ENCODE measurements around the gene HMMR. TPM values are rescaled to one million over a fixed set of nuclear protein-coding genes. Genes with fewer than 3 reads are reported as not detected.

Gene HMMR
- total and polyA plus RNA-seq, 9 of the 15 experiments (the other 6 are each of a cell fraction or from before 2014, with no cell fraction given): 74.9 to 133 (median 90.8) TPM

DNA sequence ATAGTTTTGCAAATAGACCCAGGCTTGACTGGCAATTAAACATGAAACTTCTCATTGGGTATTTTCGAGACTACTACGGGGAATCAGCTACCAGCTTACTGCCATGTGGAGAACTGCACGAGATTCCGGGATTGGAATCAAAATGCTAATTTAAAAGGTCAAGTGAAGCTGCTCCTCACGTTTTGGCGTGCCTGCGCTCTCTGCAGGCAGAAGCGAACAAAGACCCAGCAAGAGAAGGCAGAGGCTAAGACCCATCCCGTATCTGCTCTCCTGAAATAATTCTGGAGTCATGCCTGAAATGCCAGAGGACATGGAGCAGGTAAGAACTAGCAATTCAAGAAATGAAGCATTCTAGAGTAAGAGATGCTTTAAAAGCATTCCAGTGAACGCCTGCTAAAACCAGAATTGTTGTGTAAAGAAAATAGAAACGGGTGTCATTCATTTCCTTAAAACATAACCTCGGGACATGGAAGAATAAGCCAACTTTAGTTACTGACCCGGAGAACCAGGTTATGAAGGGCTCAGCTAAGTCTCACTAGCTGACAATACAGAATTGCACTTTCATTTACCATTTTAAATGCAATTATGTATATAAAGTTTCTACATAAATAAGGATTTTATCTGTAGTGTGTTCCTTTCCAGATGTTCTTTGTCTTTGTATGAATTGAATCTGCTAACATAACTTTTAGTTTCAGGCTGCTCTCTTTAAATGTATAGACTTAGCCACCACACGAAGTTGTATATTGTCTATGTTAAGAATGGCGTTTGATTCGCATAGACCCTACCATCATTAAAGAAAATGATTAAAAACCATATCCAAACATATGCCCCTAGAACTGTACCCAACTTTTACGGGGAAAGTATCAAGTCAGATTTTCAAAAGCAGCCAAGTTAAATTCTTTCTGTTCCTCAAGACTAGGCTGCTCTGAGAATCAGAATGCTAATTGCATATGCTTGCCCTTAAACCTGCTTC lies 43.0 kb downstream of the HMMR start (continued):
- TF ChIP-seq MYC (IDR thresholded peaks at IDR 0.05; ENCODE audit: low read depth, low read length) (peak; percentile 72; the same call in 1 of the 2 replicates), MYC (CRISPR knock-in tag; IDR thresholded peaks at IDR 0.05; ENCODE audit: borderline replicate concordance, low read depth) (no peak), SUPT5H (IDR thresholded peaks at IDR 0.05) (peak; percentile 54), FOSL1 (tag; conservative IDR thresholded peaks at IDR 0.05) (peak; percentile 12; the same call in 1 of the 2 replicates), ZNF639 (CRISPR knock-in tag; conservative IDR thresholded peaks at IDR 0.05 in 1 of 2, IDR thresholded peaks at IDR 0.05 in 1 of 2) (0 out of 4 replicates have a peak, but pooled peaks of 1 of the 2 experiments have one; percentile 27), MAZ (CRISPR knock-in tag; conservative IDR thresholded peaks at IDR 0.05 in 1 of 2, IDR thresholded peaks at IDR 0.05 in 1 of 2) (peak in 1 of 2 experiments; percentile 38; a peak in 1 of 4 replicates), SMARCE1 (IDR thresholded peaks at IDR 0.05) (no peak), E2F6 (IDR thresholded peaks at IDR 0.05; ENCODE audit: borderline replicate concordance in 1 of 2, extremely low read depth in 1 of 2, insufficient read depth in 1 of 2, insufficient read length in 1 of 2, low read depth in 1 of 2, low read length in 1 of 2, poor library complexity in 1 of 2, severe bottlenecking in 1 of 2) (no peak), ATF1 (CRISPR knock-in tag; IDR thresholded peaks at IDR 0.05) (no peak), ATF1 (tag; IDR thresholded peaks at IDR 0.05) (peak; percentile 23; the same call in 1 of the 2 replicates), DIDO1 (tag; IDR thresholded peaks at IDR 0.05; ENCODE audit: low read depth) (peak; percentile 63), HDAC1 (IDR thresholded peaks at IDR 0.05) (peak in 1 of 2 experiments; percentile 50; a peak in 2 of 4 replicates), MTA3 (IDR thresholded peaks at IDR 0.05; ENCODE audit: borderline replicate concordance) (peak; percentile 52; the same call in 1 of the 2 replicates), TAF9B (IDR thresholded peaks at IDR 0.05; ENCODE audit: partially characterized antibody) (peak; percentile 28), YBX1 (IDR thresholded peaks at IDR 0.05) (no peak), POLR2H (tag; IDR thresholded peaks at IDR 0.05; ENCODE audit: low read depth) (peak; percentile 19; the same call in 1 of the 2 replicates), RCOR1 (IDR thresholded peaks at IDR 0.05; ENCODE audit: borderline replicate concordance in 1 of 2, low read depth in 2 of 2, low read length in 2 of 2) (0 out of 4 replicates have a peak, but pooled peaks of 1 of the 2 experiments have one; percentile 21)
- TF ChIP-seq, protein P1, sequence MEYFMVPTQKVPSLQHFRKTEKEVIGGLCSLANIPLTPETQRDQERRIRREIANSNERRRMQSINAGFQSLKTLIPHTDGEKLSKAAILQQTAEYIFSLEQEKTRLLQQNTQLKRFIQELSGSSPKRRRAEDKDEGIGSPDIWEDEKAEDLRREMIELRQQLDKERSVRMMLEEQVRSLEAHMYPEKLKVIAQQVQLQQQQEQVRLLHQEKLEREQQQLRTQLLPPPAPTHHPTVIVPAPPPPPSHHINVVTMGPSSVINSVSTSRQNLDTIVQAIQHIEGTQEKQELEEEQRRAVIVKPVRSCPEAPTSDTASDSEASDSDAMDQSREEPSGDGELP (CRISPR knock-in tag; IDR thresholded peaks at IDR 0.05; ENCODE audit: borderline replicate concordance): 0 out of 2 replicates have a peak, but pooled peaks have one; percentile 15
- TF ChIP-seq, protein P2, sequence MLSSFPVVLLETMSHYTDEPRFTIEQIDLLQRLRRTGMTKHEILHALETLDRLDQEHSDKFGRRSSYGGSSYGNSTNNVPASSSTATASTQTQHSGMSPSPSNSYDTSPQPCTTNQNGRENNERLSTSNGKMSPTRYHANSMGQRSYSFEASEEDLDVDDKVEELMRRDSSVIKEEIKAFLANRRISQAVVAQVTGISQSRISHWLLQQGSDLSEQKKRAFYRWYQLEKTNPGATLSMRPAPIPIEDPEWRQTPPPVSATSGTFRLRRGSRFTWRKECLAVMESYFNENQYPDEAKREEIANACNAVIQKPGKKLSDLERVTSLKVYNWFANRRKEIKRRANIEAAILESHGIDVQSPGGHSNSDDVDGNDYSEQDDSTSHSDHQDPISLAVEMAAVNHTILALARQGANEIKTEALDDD (IDR thresholded peaks at IDR 0.05): peak; percentile 66; the same call in 1 of the 2 replicates

Data from K562 (cell line).